Hematopoietic multipotent progenitor cell treated with erythropoietin and hydrocortisone succinate and interleukin-3 and kit ligand, for 17 days (in vitro differentiated cells): ENCODE results near the gene MAN2B2.

Source experiments
- DNase-seq: peaks from one replicate; pipeline ENCODE4 v3.0.0-alpha.2; 2015; ENCODE audit warnings: low spot score

The MAN2B2 gene

GRCh38 chr4:6574747-6575502, at the start of gene MAN2B2:
Gene MAN2B2 (plus strand): TSS chr4:6575189. CDS start chr4:6575211, 22 bp downstream.
- DNase-seq = peak; percentile 62

- DNase-seq = no peak
Measured at GRCh38 chr4:6525474-6525873, 49.5 kb upstream of the MAN2B2 start.

GRCh38 chr4:6526156-6526555, 48.8 kb upstream of the MAN2B2 start:
- no peak for DNase-seq

- DNase-seq = no peak
Measured at GRCh38 chr4:6526671-6527091, 48.3 kb upstream of the MAN2B2 start.

- DNase-seq = no peak
Measured at GRCh38 chr4:6527259-6527658, 47.7 kb upstream of the MAN2B2 start.

GRCh38 chr4:6527683-6528595, 47.0 kb upstream of the MAN2B2 start:
- no peak for DNase-seq

- no peak for DNase-seq
Measured at GRCh38 chr4:6529021-6529420, 46.0 kb upstream of the MAN2B2 start.

- no peak for DNase-seq
Measured at GRCh38 chr4:6530301-6530700, 44.7 kb upstream of the MAN2B2 start.

- DNase-seq = no peak
Measured at GRCh38 chr4:6530964-6531363, 44.0 kb upstream of the MAN2B2 start.

- no peak for DNase-seq
Measured at GRCh38 chr4:6532102-6532501, 42.9 kb upstream of the MAN2B2 start.

- no peak for DNase-seq
Measured at GRCh38 chr4:6532658-6533057, 42.3 kb upstream of the MAN2B2 start.

GRCh38 chr4:6534050-6534449, 40.9 kb upstream of the MAN2B2 start:
- DNase-seq = no peak

- DNase-seq = no peak
Measured at GRCh38 chr4:6534618-6535328, 40.2 kb upstream of the MAN2B2 start.

- DNase-seq = no peak
Measured at GRCh38 chr4:6535329-6535692, 39.7 kb upstream of the MAN2B2 start.

- no peak for DNase-seq
Measured at GRCh38 chr4:6535706-6536105, 39.3 kb upstream of the MAN2B2 start.

GRCh38 chr4:6538111-6538510, 36.9 kb upstream of the MAN2B2 start:
- DNase-seq = no peak

GRCh38 chr4:6538575-6538974, 36.4 kb upstream of the MAN2B2 start:
- DNase-seq = no peak

- DNase-seq = no peak
Measured at GRCh38 chr4:6539009-6539764, 35.8 kb upstream of the MAN2B2 start.

- no peak for DNase-seq
Measured at GRCh38 chr4:6540879-6541278, 34.1 kb upstream of the MAN2B2 start.

- no peak for DNase-seq
Measured at GRCh38 chr4:6541789-6542188, 33.2 kb upstream of the MAN2B2 start.

GRCh38 chr4:6542951-6543350, 32.0 kb upstream of the MAN2B2 start:
- no peak for DNase-seq

- DNase-seq = no peak
Measured at GRCh38 chr4:6546091-6546490, 28.9 kb upstream of the MAN2B2 start.
